ENCODE measurements around the gene AP1B1.

GRCh38 chr22:29312218-29313125, 75.9 kb downstream of the AP1B1 start:
- TF ChIP-seq EZH2 (IDR thresholded peaks at IDR 0.05) (no peak), POLR2AphosphoS5 (IDR thresholded peaks at IDR 0.05; ENCODE audit: borderline replicate concordance, low read depth, low read length) (no peak), FOXP2 (optimal IDR thresholded peaks at IDR 0.05; ENCODE audit: control extremely low read depth, extremely low read length, insufficient read depth) (no peak)
